Activated CD8-positive, alpha-beta T cell treated with anti-CD3 and anti-CD28 coated beads for 36 hours (primary cell): ENCODE data around the gene RNF152. TPM values are rescaled to one million over a fixed set of nuclear protein-coding genes. Genes with fewer than 3 reads are reported as not detected.

Source experiments
- ATAC-seq: fragments of 200-7000 bp; cut with Tn5 transposase; one replicate; pipeline ENCODE4 v1.10.0; 2021; ENCODE audit warnings: mild to moderate bottlenecking, moderate library complexity
- CTCF ChIA-PET: fragments of 350-600 bp; sonication (Branson Sonifier 250); formaldehyde crosslinking; loops from one replicate; lab custom pipeline; 2021; ENCODE audit warnings: antibody characterized with exemption; lab: Charles Lee
- POLR2A ChIA-PET: fragments of 350-600 bp; sonication (Branson Sonifier 250); formaldehyde crosslinking; loops from one replicate; lab custom pipeline; 2021; ENCODE audit warnings: antibody characterized with exemption; lab: Charles Lee
- DNase-seq: peaks from one replicate; pipeline ENCODE4 v3.0.0-alpha.2; 2020
- H3K27ac Mint-ChIP-seq: one replicate; pipeline ENCODE4 v1.8.0; 2021; ENCODE audit warnings: mild to moderate bottlenecking, mixed read lengths
- H3K27me3 Mint-ChIP-seq: one replicate; pipeline ENCODE4 v1.8.0; 2021; ENCODE audit warnings: mixed read lengths
- H3K36me3 Mint-ChIP-seq: one replicate; pipeline ENCODE4 v1.8.0; 2021; ENCODE audit warnings: low read depth, mixed read lengths
- H3K4me1 Mint-ChIP-seq: one replicate; pipeline ENCODE4 v1.8.0; 2021; ENCODE audit warnings: low read depth, mixed read lengths
- H3K4me3 Mint-ChIP-seq: one replicate; pipeline ENCODE4 v1.8.0; 2021; ENCODE audit warnings: mild to moderate bottlenecking, moderate library complexity, mixed read lengths
- H3K9me3 Mint-ChIP-seq: one replicate; pipeline ENCODE4 v1.8.0; 2021; ENCODE audit warnings: mixed read lengths
- intact Hi-C: fragments of 100-400 bp; cut with micrococcal nuclease; formaldehyde crosslinking; loops from one replicate; pipeline ENCODE4 v1.10.0; 2022
- total RNA-seq, 2 experiments: library from RNA; stranded (reverse); gene quantifications; one replicate each; pipeline ENCODE4 v1.2.3, GENCODE V29; 2021
- TF ChIP-seq, protein P1 (sequence below): fragments of 200-600 bp; IDR thresholded peaks from one replicate; pipeline ENCODE4 v1.8.0; 2022; ENCODE audit warnings: antibody characterized with exemption, mild to moderate bottlenecking

The RNF152 gene
- total RNA-seq, 2 experiments from 2014 or later = 0.16 to 0.18 TPM

DNA sequence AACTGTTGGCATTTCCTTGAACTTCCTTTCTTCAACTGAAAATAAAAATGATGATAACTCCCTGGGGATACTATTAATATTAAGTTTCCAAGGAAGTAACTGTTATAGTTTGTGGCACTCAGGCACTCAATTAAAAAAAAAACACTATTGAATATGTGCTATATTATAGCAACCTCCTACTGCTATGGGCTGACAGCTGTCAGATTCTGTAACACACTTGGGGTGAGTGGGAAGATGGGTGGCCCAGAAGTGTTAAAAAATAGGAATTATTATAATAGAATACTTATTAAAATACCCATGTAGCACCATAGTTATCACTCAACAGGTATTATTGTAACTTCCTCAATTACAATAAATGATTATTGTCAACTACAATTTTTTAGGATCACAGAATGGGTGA, 130.9 kb downstream of the RNF152 start:
- CTCF ChIA-PET = no interaction called here
- H3K4me1 Mint-ChIP-seq = peaks cover 15% of the 10 kb centered on the region
- no peaks in the 10 kb centered on the region for H3K36me3 Mint-ChIP-seq
- peaks cover 32% of the 10 kb centered on the region for H3K27me3 Mint-ChIP-seq
- POLR2A ChIA-PET = no interaction called here
- DNase-seq (no peak), ATAC-seq (no peak)
- no peak overlapping the region for H3K27ac Mint-ChIP-seq
- no peaks in the 10 kb centered on the region for H3K9me3 Mint-ChIP-seq
- intact Hi-C loops = loop anchor here (10.0 kb wide), 1 partner anchor 133 kb away; the partner anchor contains the start of gene RNF152
- no peak overlapping the region for H3K4me3 Mint-ChIP-seq
- TF ChIP-seq, protein P1, sequence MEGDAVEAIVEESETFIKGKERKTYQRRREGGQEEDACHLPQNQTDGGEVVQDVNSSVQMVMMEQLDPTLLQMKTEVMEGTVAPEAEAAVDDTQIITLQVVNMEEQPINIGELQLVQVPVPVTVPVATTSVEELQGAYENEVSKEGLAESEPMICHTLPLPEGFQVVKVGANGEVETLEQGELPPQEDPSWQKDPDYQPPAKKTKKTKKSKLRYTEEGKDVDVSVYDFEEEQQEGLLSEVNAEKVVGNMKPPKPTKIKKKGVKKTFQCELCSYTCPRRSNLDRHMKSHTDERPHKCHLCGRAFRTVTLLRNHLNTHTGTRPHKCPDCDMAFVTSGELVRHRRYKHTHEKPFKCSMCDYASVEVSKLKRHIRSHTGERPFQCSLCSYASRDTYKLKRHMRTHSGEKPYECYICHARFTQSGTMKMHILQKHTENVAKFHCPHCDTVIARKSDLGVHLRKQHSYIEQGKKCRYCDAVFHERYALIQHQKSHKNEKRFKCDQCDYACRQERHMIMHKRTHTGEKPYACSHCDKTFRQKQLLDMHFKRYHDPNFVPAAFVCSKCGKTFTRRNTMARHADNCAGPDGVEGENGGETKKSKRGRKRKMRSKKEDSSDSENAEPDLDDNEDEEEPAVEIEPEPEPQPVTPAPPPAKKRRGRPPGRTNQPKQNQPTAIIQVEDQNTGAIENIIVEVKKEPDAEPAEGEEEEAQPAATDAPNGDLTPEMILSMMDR = no peak
